HL-60/S4 (cell line): ENCODE results near the gene GRM7.
"Not testable (repeated sequence)": the region's sequence is repeated elsewhere in the genome, so short reads cannot be mapped to it uniquely, and the experiment has no call there.

Experiments
- in situ Hi-C: fragments of 300-500 bp; cut with MboI; formaldehyde crosslinking; loops from 2 replicates; pipeline ENCODE4 v1.14.3; 2022; ENCODE audit warnings: low sequenced_read_pairs

The GRM7 gene

DNA sequence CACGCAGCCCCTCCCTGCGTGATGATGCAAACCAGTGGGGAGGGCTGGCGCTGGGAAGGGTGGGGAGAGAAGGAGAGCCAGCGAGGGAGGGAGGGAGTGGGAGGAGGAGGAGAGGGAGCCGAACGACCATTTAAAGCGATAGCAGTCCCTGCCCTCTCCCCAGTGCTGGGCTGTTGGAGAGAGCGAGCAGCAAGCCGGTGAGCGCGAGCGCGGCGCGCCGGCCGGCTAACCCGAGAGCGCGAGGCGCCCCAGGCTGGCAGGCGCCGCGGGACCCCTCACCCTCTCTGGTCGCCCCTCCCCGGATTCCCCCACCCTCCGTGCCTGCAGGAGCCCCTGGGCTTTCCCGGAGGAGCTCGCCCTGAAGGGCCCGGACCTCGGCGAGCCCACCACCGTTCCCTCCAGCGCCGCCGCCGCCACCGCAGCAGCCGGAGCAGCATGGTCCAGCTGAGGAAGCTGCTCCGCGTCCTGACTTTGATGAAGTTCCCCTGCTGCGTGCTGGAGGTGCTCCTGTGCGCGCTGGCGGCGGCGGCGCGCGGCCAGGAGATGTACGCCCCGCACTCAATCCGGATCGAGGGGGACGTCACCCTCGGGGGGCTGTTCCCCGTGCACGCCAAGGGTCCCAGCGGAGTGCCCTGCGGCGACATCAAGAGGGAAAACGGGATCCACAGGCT lies at the start of gene GRM7:
GRM7 (plus strand) TSS at position 162 of the 671 bp plus-strand sequence.
- in situ Hi-C loops, result no loop called here

GRCh38 chr3:6821411-6821810 lies 39.5 kb upstream of the GRM7 start:
- in situ Hi-C loops, result no loop called here

- in situ Hi-C loops, result no loop called here
Measured at GRCh38 chr3:6825524-6825923, 35.4 kb upstream of the GRM7 start.

DNA sequence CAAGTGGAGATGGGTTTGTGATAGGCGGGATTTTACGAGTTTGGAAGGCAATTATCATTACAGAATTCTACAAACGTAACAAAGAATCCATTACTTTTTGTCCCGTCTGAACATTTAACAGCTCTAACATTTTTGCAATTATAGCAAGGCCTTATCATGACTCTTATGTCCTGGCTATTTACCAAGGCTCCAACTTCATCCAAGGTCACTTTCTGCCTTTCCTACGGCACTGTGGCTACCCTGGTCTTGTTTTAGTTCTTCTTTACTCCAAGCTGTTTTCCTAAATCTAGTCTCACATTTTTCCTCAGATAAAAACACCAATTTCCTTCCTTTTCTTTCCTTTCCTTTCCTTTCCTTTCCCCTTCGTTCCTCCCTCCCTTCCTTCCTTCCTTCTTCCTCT lies 33.5 kb upstream of the GRM7 start:
- in situ Hi-C loops, result no loop called here

GRCh38 chr3:6844723-6845122 lies 16.2 kb upstream of the GRM7 start:
- in situ Hi-C loops, result no loop called here

DNA sequence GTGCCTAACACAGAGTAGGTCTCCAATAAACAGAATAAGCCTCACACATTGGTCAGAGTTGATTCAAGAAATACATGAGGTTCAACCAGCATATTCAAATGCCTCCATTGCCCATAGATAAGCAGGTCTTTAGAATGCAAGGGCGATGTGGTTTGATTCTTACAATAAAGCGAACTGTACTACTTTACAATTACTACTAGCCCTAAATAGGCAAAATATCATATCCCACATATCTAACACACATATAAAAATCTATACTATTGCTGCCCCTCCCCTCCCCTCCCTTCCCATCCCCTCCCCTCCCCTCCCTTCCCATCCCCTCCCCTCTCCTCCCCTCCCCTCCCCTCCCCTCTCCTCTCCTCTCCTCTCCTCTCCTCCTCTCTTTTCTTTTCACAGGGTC lies 6.7 kb upstream of the GRM7 start:
- in situ Hi-C loops, result no loop called here

DNA sequence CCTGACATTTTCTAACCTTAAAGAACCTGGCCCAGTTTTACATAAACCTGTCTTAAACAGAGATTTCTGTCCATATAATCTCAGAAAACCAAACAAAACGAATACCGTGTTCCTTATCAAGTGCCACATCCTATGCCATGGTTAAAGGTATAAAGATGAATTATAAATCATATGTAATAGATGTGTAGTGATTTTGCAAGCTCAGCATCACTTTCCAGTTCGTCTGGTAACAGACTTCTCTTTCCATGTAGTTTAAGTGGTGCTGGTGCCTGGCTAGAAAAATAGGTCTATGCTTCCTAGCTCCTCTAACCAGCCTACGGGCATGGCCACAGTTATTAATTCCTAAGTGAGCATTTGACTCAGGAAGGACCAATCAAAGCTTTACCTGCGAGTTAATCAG lies 3.4 kb upstream of the GRM7 start:
- in situ Hi-C loops, result no loop called here

- in situ Hi-C loops, result no loop called here
Measured at GRCh38 chr3:6860149-6860953, 564 bp upstream of the GRM7 start.

GRCh38 chr3:6861625-6862000 lies 698 bp downstream of the GRM7 start:
- in situ Hi-C loops, result no loop called here

GRCh38 chr3:6862041-6862879 lies 1.3 kb downstream of the GRM7 start:
- in situ Hi-C loops, result no loop called here

GRCh38 chr3:6862880-6863195 lies 1.9 kb downstream of the GRM7 start:
- in situ Hi-C loops, result no loop called here

DNA sequence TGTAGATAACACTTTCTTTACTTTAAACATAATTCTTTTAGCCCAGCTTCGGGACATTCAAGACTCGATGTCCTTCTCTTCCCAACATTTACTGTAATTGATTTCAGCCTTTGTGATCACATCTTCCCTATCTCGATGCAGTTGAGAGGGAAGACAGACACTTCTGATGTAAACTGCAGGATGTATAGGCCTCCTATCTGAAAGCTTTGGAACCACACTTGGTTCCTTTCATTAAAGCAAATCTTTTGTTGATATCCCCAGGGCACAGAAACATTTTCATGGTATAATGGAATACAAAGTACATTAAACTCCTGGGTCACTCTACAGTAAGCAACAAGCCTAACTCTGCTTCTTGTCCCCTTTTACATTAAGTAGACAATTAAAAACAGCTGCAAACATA lies 6.4 kb downstream of the GRM7 start:
- in situ Hi-C loops, result no loop called here

GRCh38 chr3:6878731-6879130 lies 17.8 kb downstream of the GRM7 start:
- in situ Hi-C loops, result no loop called here

DNA sequence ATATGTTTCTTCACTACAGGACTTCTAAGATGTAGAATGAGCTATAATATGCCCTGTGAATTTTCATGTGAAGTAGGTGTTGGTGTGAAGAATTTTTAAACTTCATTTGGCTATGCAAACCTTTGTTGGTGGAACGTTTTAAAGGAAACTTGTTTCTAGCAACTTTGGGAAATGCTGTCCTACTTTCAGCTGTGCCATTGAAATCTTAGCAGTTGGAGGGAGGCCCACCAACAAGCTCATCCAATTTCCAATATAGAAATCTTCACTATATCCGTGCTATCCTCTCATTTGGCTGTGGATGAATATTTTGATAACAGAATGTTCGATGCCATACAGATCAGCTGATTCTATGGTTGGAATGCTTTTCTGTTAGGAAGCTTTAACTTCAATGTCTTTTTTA lies 51.3 kb downstream of the GRM7 start:
- in situ Hi-C loops, result no loop called here

GRCh38 chr3:6915898-6916297 lies 55.0 kb downstream of the GRM7 start:
- in situ Hi-C loops, result no loop called here

- in situ Hi-C loops, result no loop called here
Measured at GRCh38 chr3:6921066-6921465, 60.2 kb downstream of the GRM7 start.

DNA sequence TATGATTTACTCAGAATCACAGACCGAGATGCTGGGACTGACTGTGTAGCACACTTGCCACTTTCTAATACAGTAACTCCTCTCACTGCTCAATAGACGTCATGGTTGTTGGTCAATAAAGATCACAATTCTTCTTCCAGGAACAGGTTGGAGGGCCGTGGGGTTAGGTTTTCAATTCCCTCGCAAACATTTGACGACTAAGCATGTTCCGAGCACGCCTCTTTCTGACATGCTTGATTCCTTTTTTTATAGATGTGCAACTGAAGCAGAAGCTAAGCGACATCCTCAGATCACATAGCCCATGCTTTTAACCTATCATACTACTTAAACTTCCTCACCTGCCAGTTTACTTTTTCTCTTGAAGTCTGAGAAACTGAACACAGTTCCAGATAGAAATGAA lies 61.0 kb downstream of the GRM7 start:
- in situ Hi-C loops, result no loop called here

DNA sequence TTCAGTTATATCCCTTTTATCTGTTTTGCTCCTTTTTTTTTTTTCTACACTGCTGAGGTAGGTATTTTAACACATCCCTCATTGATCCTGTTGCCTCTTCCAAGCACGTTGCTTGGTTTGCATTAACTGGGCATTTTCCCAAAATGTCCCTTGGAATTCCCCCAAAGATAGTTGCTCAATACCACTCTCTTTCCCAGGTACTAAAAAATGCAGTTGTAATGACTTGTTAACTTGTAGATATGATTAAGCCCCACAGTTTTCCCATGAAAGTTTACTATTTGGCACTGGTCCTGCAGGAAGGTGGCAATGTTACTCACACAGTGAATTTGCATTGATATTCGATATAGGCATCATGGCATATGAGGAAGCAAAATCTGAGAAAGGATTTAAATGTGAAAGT lies 67.1 kb downstream of the GRM7 start:
- in situ Hi-C loops, result no loop called here

- in situ Hi-C loops, result no loop called here
Measured at GRCh38 chr3:6929918-6930317, 69.0 kb downstream of the GRM7 start.

DNA sequence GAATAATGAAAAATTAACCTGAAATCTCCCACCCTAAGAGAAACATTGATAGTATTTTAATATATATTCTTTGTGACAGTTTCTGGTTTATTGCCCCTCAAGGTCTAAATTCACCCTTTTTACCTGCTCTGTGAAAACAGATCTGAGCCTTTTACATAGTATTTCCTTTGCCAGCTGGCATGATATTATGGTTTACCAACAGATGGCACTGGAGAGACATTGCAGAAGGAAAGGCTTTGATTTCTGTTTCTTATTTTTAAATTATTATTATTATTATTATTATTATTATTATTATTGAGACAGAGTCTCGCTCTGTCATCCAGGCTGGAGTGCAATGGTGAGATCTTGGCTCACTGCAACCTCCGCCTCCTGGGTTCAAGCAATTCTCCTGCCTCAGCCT lies 74.5 kb downstream of the GRM7 start:
- in situ Hi-C loops, result not testable (repeated sequence)

- in situ Hi-C loops, result no loop called here
Measured at GRCh38 chr3:6935970-6936369, 75.1 kb downstream of the GRM7 start.

DNA sequence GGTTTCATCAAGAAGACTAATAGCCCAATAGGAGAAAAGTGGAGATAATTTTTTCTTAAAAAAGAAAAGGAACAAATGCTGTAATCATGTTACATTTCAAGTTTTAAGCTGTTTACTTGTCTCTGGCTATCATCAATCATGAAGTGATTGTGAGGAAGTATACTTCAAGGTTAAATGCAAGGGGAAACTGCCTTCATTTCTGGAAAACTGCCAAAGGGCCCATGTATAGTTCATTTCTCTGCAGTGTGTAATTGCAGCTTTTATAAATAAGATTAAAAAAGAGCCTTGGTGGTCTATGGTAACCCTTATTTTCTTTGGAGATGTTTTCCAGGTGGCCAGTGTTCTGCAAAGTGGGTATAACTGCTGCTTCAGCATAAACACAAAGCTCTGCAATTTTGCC lies 101.9 kb downstream of the GRM7 start:
- in situ Hi-C loops, result no loop called here
